H1 (cell line): Measurements from ENCODE around the gene NAGS. TPM values are rescaled to one million over a fixed set of nuclear protein-coding genes. Genes with fewer than 3 reads are reported as not detected.

ENCODE experiments used
- CTCF ChIA-PET: fragments of 300-600 bp; sonication (Branson Sonifier 250); formaldehyde crosslinking; loops from one replicate; lab custom pipeline; 2021; ENCODE audit not compliant: partially characterized antibody; lab: Charles Lee
- POLR2A ChIA-PET: fragments of 300-600 bp; sonication (Branson Sonifier 250); formaldehyde crosslinking; loops from one replicate; lab custom pipeline; 2021; ENCODE audit warnings: inconsistent platforms; ENCODE audit not compliant: partially characterized antibody; lab: Charles Lee
- DNase-seq, 2 experiments: peaks; one replicate each; pipeline versions ENCODE4 v3.0.0 to v3.0.0-alpha.2; 2010 to 2022; ENCODE audit warnings: low spot score in 2 of 2, low read depth in 1 of 2, mixed read lengths in 1 of 2
- FAIRE-seq: peaks from 2 replicates; lab custom pipeline; 2011; peaks lifted over from hg19 to GRCh38; lab: Jason Lieb, UNC
- H2AFZ ChIP-seq: 2 replicates; pipeline ENCODE4 v1.8.1; 2012; ENCODE audit warnings: low read length, inconsistent platforms
- H2AK5ac ChIP-seq: 2 replicates; pipeline ENCODE4 v1.6.1; 2013; ENCODE audit warnings: low read depth, low read length
- H2BK120ac ChIP-seq: replicated peaks from 2 replicates; pipeline ENCODE3; 2013; ENCODE audit warnings: low read depth, low read length, inconsistent platforms
- H2BK12ac ChIP-seq: 2 replicates; pipeline ENCODE4 v1.6.1; 2013; ENCODE audit warnings: low read depth, low read length
- H2BK15ac ChIP-seq: 2 replicates; pipeline ENCODE4 v1.6.1; 2013; ENCODE audit warnings: low read length
- H2BK20ac ChIP-seq: 2 replicates; pipeline ENCODE4 v1.6.1; 2013; ENCODE audit warnings: low read length
- H2BK5ac ChIP-seq: 2 replicates; pipeline ENCODE4 v1.6.1; 2013; ENCODE audit warnings: low read depth, low read length
- H3K14ac ChIP-seq: 2 replicates; pipeline ENCODE4 v1.6.1; 2013; ENCODE audit warnings: inconsistent platforms; ENCODE audit not compliant: insufficient read length
- H3K18ac ChIP-seq: 2 replicates; pipeline ENCODE4 v1.6.1; 2013; ENCODE audit warnings: low read length; ENCODE audit errors: extremely low read depth
- H3K23ac ChIP-seq: 2 replicates; pipeline ENCODE4 v1.6.1; 2013; ENCODE audit warnings: inconsistent platforms; ENCODE audit not compliant: insufficient read length
- H3K23me2 ChIP-seq: 2 replicates; pipeline ENCODE4 v1.6.1; 2013; ENCODE audit warnings: low read depth, low read length
- H3K27ac ChIP-seq: 2 replicates; pipeline ENCODE4 v1.6.1; 2011; ENCODE audit warnings: low read depth, low read length, inconsistent platforms
- H3K27me3 ChIP-seq, 4 experiments: replicated peaks in 1 of 4; 1 replicate in 1 of 4; 2 replicates in 3 of 4; pipeline versions ENCODE4 v1.6.1 to v1.8.1; 2011 to 2013; ENCODE audit warnings: low read length in 3 of 4, mild to moderate bottlenecking in 3 of 4, inconsistent platforms in 2 of 4, mixed read lengths in 2 of 4, moderate library complexity in 1 of 4; ENCODE audit not compliant: control insufficient read depth in 3 of 4, insufficient read depth in 3 of 4; ENCODE audit errors: extremely low read depth in 1 of 4
- H3K36me3 ChIP-seq, 4 experiments: 2 replicates each; pipeline versions ENCODE4 v1.6.1 to v1.8.1; 2011 to 2013; ENCODE audit warnings: mild to moderate bottlenecking in 4 of 4, low read length in 3 of 4, moderate library complexity in 2 of 4, control low read depth in 1 of 4, inconsistent platforms in 1 of 4; ENCODE audit not compliant: insufficient read depth in 4 of 4, control insufficient read depth in 2 of 4
- H3K4ac ChIP-seq: replicated peaks from 2 replicates; pipeline ENCODE3; 2013; ENCODE audit warnings: low read length, low read depth, mixed read lengths, inconsistent platforms; ENCODE audit not compliant: insufficient read length
- H3K4me1 ChIP-seq, 4 experiments: replicated peaks in 1 of 4; 1 replicate in 1 of 4; 2 replicates in 3 of 4; pipeline versions ENCODE4 v1.6.1 to v1.8.1; 2011 to 2013; ENCODE audit warnings: low read length in 3 of 4, inconsistent platforms in 2 of 4, mixed read lengths in 1 of 4; ENCODE audit not compliant: insufficient read depth in 4 of 4, control insufficient read depth in 3 of 4
- H3K4me2 ChIP-seq, 2 experiments: 2 replicates each; pipeline versions ENCODE4 v1.6.1 to v1.8.1; 2011 to 2013; ENCODE audit warnings: low read depth in 2 of 2, low read length in 2 of 2, control low read depth in 1 of 2, inconsistent platforms in 1 of 2, mild to moderate bottlenecking in 1 of 2; ENCODE audit not compliant: insufficient read depth in 1 of 2
- H3K4me3 ChIP-seq, 4 experiments: fragments of 200-600, 300-600 bp in 1 of 4; sonication (generic), shearing (Covaris generic), sonication (Bioruptor Twin) in 1 of 4; 2 replicates each; pipeline versions ENCODE4 v1.5.1 to v1.8.1; 2011 to 2016; ENCODE audit warnings: low read length in 4 of 4, low read depth in 3 of 4, control low read depth in 2 of 4, inconsistent platforms in 2 of 4, mild to moderate bottlenecking in 2 of 4, mixed read lengths in 1 of 4, moderate library complexity in 1 of 4; ENCODE audit not compliant: insufficient read depth in 2 of 4; ENCODE audit errors: extremely low read depth in 1 of 4
- H3K56ac ChIP-seq: replicated peaks from 2 replicates; pipeline ENCODE3; 2013; ENCODE audit warnings: low read depth, mild to moderate bottlenecking, mixed read lengths, low read length, inconsistent platforms; ENCODE audit not compliant: insufficient read length
- H3K79me1 ChIP-seq: 2 replicates; pipeline ENCODE4 v1.6.1; 2013; ENCODE audit warnings: low read depth, low read length, control low read depth
- H3K79me2 ChIP-seq, 2 experiments: 2 replicates each; pipeline versions ENCODE4 v1.6.1 to v1.8.1; 2012 to 2013; ENCODE audit warnings: low read length in 2 of 2, mild to moderate bottlenecking in 2 of 2, inconsistent platforms in 1 of 2; ENCODE audit not compliant: insufficient read depth in 2 of 2, control insufficient read depth in 1 of 2
- H3K9ac ChIP-seq, 4 experiments: replicated peaks in 1 of 4; 1 replicate in 1 of 4; 2 replicates in 3 of 4; pipeline versions ENCODE4 v1.6.1 to v1.8.1; 2011 to 2013; ENCODE audit warnings: low read depth in 3 of 4, low read length in 3 of 4, control low read depth in 2 of 4, mild to moderate bottlenecking in 2 of 4, moderate library complexity in 2 of 4, inconsistent platforms in 1 of 4; ENCODE audit errors: extremely low read depth in 1 of 4
- H3K9me3 ChIP-seq, 2 experiments: 2 replicates each; pipeline versions ENCODE4 v1.6.1 to v1.8.1; 2012 to 2013; ENCODE audit warnings: mild to moderate bottlenecking in 2 of 2, moderate library complexity in 2 of 2, control low read depth in 1 of 2, inconsistent platforms in 1 of 2, low read depth in 1 of 2, low read length in 1 of 2, mixed read lengths in 1 of 2; ENCODE audit not compliant: insufficient read depth in 2 of 2
- H4K20me1 ChIP-seq, 2 experiments: replicated peaks in 1 of 2; 2 replicates each; pipeline versions ENCODE3 to v1.8.1; 2011 to 2013; ENCODE audit warnings: inconsistent platforms in 2 of 2, low read length in 2 of 2, mild to moderate bottlenecking in 1 of 2; ENCODE audit not compliant: insufficient read depth in 2 of 2, control insufficient read depth in 1 of 2
- H4K5ac ChIP-seq: 2 replicates; pipeline ENCODE4 v1.6.1; 2013; ENCODE audit warnings: low read length, low read depth, mixed read lengths, inconsistent platforms; ENCODE audit not compliant: insufficient read length
- H4K8ac ChIP-seq: 2 replicates; pipeline ENCODE4 v1.8.0; 2013; ENCODE audit warnings: mild to moderate bottlenecking, moderate library complexity, low read length, inconsistent platforms; ENCODE audit not compliant: insufficient read depth; ENCODE audit errors: extremely low read depth
- H4K91ac ChIP-seq: replicated peaks from 2 replicates; pipeline ENCODE3; 2013; ENCODE audit warnings: low read length, mixed read lengths, inconsistent platforms; ENCODE audit not compliant: insufficient read length
- ATF3 ChIP-seq: IDR thresholded peaks from 2 replicates; pipeline ENCODE4 v1.6.1; 2011; ENCODE audit warnings: low read depth, mild to moderate bottlenecking, low read length; ENCODE audit not compliant: insufficient read depth
- CBX8 ChIP-seq: fragments of 300-800, 300-1000 bp; sonication (generic); IDR thresholded peaks from 2 replicates; pipeline ENCODE4 v1.7.1; 2016; ENCODE audit warnings: low read depth, low read length, borderline replicate concordance
- CTCF ChIP-seq, 3 experiments: IDR thresholded peaks; 1 replicate in 2 of 3; 2 replicates in 1 of 3; pipeline versions ENCODE4 v1.5.1 to v1.6.1; 2011; ENCODE audit warnings: low read length in 3 of 3, mild to moderate bottlenecking in 3 of 3, inconsistent platforms in 2 of 3, low read depth in 1 of 3, moderate library complexity in 1 of 3; ENCODE audit not compliant: insufficient read depth in 1 of 3; ENCODE audit errors: control extremely low read depth in 1 of 3
- HDAC6 ChIP-seq: IDR thresholded peaks from one replicate; pipeline ENCODE4 v1.7.1; 2012; ENCODE audit warnings: low read depth, mild to moderate bottlenecking, inconsistent platforms, low read length, moderate library complexity
- JUN ChIP-seq: IDR thresholded peaks from 2 replicates; pipeline ENCODE4 v1.6.1; 2011; ENCODE audit warnings: low read depth, mild to moderate bottlenecking, improper control_type of control experiment, low read length
- NRF1 ChIP-seq: IDR thresholded peaks from 2 replicates; pipeline ENCODE4 v1.6.1; 2011; ENCODE audit warnings: mild to moderate bottlenecking, low read depth, low read length, improper control_type of control experiment
- SRF ChIP-seq: IDR thresholded peaks from 2 replicates; pipeline ENCODE4 v1.6.1; 2011; ENCODE audit warnings: mild to moderate bottlenecking, low read depth, low read length, moderate library complexity
- whole genome bisulfite sequencing, 2 experiments: shearing (Covaris generic) in 1 of 2; methylation state at CpG; one replicate each; pipeline versions ENCODE4 v1.1.6 to v1.1.7; 2013 to 2015; ENCODE audit warnings: low lambda C conversion rate in 2 of 2, mixed read lengths in 2 of 2, inconsistent platforms in 1 of 2, low coverage in 1 of 2, missing lambda C conversion rate in 1 of 2; ENCODE audit not compliant: insufficient replicate concordance in 2 of 2, insufficient coverage in 1 of 2, insufficient read length in 1 of 2; ENCODE audit errors: extremely low coverage in 1 of 2, missing lambda C conversion rate in 1 of 2; 5-methylcytosine and 5-hydroxymethylcytosine counted together
- polyA plus RNA-seq, 7 experiments: library from polyadenylated mRNA; depleted of rRNA in 3 of 7; stranded (reverse) in 5 of 7; unstranded in 2 of 7; fragments of >200 nt in 5 of 7; fragments of 200-250 nt in 2 of 7; gene quantifications; 1 replicate in 5 of 7; 2 replicates in 1 of 7; 4 replicates in 1 of 7; pipeline versions ENCODE4 v1.2.1 to v1.2.3, GENCODE V29; 2011 to 2013; ENCODE audit warnings: missing spikeins in 2 of 7, mixed read lengths in 2 of 7
- total RNA-seq: library from RNA; stranded (reverse); fragmentation: NEBNext Ultra II Directional; extraction: Animal tissue kit (Norgen Biotek cat#: 25700); gene quantifications from 2 replicates; pipeline ENCODE4 v1.2.1, GENCODE V29; 2021

The NAGS gene
- total and polyA plus RNA-seq, 2 of the 8 experiments (the other 6 are each of a cell fraction or from before 2014, with no cell fraction given), result 4.0 to 5.1 TPM

- H3K36me3 ChIP-seq, result no peaks in the 10 kb centered on the region
- no peaks in the 10 kb centered on the region for H3K9me3 ChIP-seq
- H4K8ac ChIP-seq, result peak overlapping the region; percentile 25; the same call in 1 of the 2 replicates
- no peak overlapping the region for H3K23ac ChIP-seq
- no peak overlapping the region for H2AFZ ChIP-seq
- H3K4me3 ChIP-seq, result no peak overlapping the region
- ChIA-PET POLR2A (interaction anchor here (0.7 kb wide), 1 partner anchor 33 kb away, joined by 3 read pairs; no protein-coding TSS in a partner anchor), CTCF (no interaction called here)
- H2BK20ac ChIP-seq, result no peak overlapping the region
- no peak overlapping the region for H3K14ac ChIP-seq
- TF ChIP-seq CBX8 (no peak), SRF (no peak), CTCF (IDR thresholded peaks at IDR 0.05; ENCODE audit: control extremely low read depth in 1 of 3, insufficient read depth in 1 of 3, low read depth in 1 of 3, low read length in 3 of 3) (no peak), ATF3 (no peak), JUN (no peak), HDAC6 (no peak), NRF1 (no peak)
- H3K4me2 ChIP-seq, result no peak overlapping the region
- H3K27me3 ChIP-seq, result no peaks in the 10 kb centered on the region; a peak in 1 of 7 replicates
- no peak overlapping the region for H2BK120ac ChIP-seq
- no peak overlapping the region for H2BK12ac ChIP-seq
- H3K4me1 ChIP-seq, result no peaks in the 10 kb centered on the region
- H3K79me1 ChIP-seq, result no peaks in the 10 kb centered on the region
- H4K5ac ChIP-seq, result no peak overlapping the region
- no peaks in the 10 kb centered on the region for H3K79me2 ChIP-seq
- H3K18ac ChIP-seq, result no peak overlapping the region; the same call in 1 of the 2 replicates
- H3K9ac ChIP-seq, result no peak overlapping the region
- DNase-seq (no peak), FAIRE-seq (no peak)
- no peaks in the 10 kb centered on the region for H3K23me2 ChIP-seq
- no peak overlapping the region for H3K4ac ChIP-seq
- WGBS, 2 experiments, result 77 to 100% methylated on average over 1 to 9 of the region's 9 CpGs
- no peak overlapping the region for H3K56ac ChIP-seq
- H4K91ac ChIP-seq, result no peak overlapping the region
- no peak overlapping the region for H2BK5ac ChIP-seq
- no peak overlapping the region for H3K27ac ChIP-seq
- H2BK15ac ChIP-seq, result no peak overlapping the region
- no peak overlapping the region for H2AK5ac ChIP-seq
- no peaks in the 10 kb centered on the region for H4K20me1 ChIP-seq
These were observed 27.2 kb upstream of the NAGS start for GRCh38 chr17:43976963-43977837.
